IMR-90 (cell line): ENCODE results near the gene CST9L. TPM values are rescaled to one million over a fixed set of nuclear protein-coding genes. Genes with fewer than 3 reads are reported as not detected.
A peak's percentile ranks its signal among the peaks of the same experiment; 100 is the strongest.

Experiments used
- ATAC-seq: fragments of 200-7000 bp; cut with Tn5 transposase; 2 replicates; pipeline ENCODE4 v1.9.1; 2020; ENCODE audit warnings: low read depth, mild to moderate bottlenecking, moderate library complexity
- BruUV-seq: library from RNA; stranded (reverse); fragments of 400-500 nt; replicated peaks from 2 replicates; lab custom pipeline; 2021; lab: Mats Ljungman, UMichigan
- CTCF ChIA-PET: fragments of 300-600 bp; formaldehyde crosslinking; extraction: SDS; loops from one replicate; lab custom pipeline; 2021; ENCODE audit warnings: antibody characterized with exemption; lab: Yijun Ruan, JAX
- POLR2A ChIA-PET: fragments of 300-600 bp; sonication (Branson Sonifier 250); formaldehyde crosslinking; loops from one replicate; lab custom pipeline; 2022; ENCODE audit warnings: antibody characterized with exemption; ENCODE audit not compliant: unreplicated experiment; lab: Charles Lee
- DNase-seq: peaks from one replicate; pipeline ENCODE4 v3.0.0; 2013
- H2AFZ ChIP-seq: replicated peaks from 2 replicates; pipeline ENCODE3; 2013; ENCODE audit warnings: low read length, mild to moderate bottlenecking; ENCODE audit not compliant: poor library complexity
- H2AK5ac ChIP-seq: 2 replicates; pipeline ENCODE4 v1.6.1; 2013; ENCODE audit warnings: low read depth, low read length, inconsistent platforms
- H2AK9ac ChIP-seq: replicated peaks from 2 replicates; pipeline ENCODE3; 2013; ENCODE audit warnings: mild to moderate bottlenecking, low read depth, low read length, moderate library complexity; ENCODE audit not compliant: poor library complexity
- H2BK120ac ChIP-seq: 2 replicates; pipeline ENCODE4 v1.6.1; 2013; ENCODE audit warnings: low read depth, low read length, inconsistent platforms
- H2BK15ac ChIP-seq: 3 replicates; pipeline ENCODE4 v1.6.1; 2013; ENCODE audit warnings: low read depth, low read length, inconsistent platforms
- H2BK20ac ChIP-seq: 2 replicates; pipeline ENCODE4 v1.6.1; 2013; ENCODE audit warnings: low read depth, mild to moderate bottlenecking, inconsistent platforms, low read length, moderate library complexity
- H2BK5ac ChIP-seq: 2 replicates; pipeline ENCODE4 v1.6.1; 2013; ENCODE audit warnings: mild to moderate bottlenecking, low read depth, low read length, inconsistent platforms; ENCODE audit not compliant: poor library complexity, severe bottlenecking
- H3K14ac ChIP-seq: replicated peaks from 2 replicates; pipeline ENCODE4 v1.6.1; 2013; ENCODE audit warnings: low read depth, low read length, inconsistent platforms
- H3K18ac ChIP-seq: 2 replicates; pipeline ENCODE4 v1.6.1; 2013; ENCODE audit warnings: low read depth, low read length, control low read depth
- H3K23ac ChIP-seq: 2 replicates; pipeline ENCODE4 v1.6.1; 2013; ENCODE audit warnings: low read depth, low read length, inconsistent platforms
- H3K27ac ChIP-seq: 2 replicates; pipeline ENCODE4 v1.5.1; 2013; ENCODE audit warnings: mild to moderate bottlenecking, control low read depth, low read length; ENCODE audit not compliant: insufficient read depth
- H3K27me3 ChIP-seq: 2 replicates; pipeline ENCODE4 v1.6.1; 2013; ENCODE audit warnings: low read length; ENCODE audit not compliant: control insufficient read depth, insufficient read depth
- H3K36me3 ChIP-seq: 2 replicates; pipeline ENCODE4 v1.6.1; 2013; ENCODE audit warnings: low read length, mixed read lengths; ENCODE audit not compliant: control insufficient read depth, insufficient read depth
- H3K4ac ChIP-seq: 2 replicates; pipeline ENCODE4 v1.6.1; 2013; ENCODE audit warnings: low read depth, low read length, inconsistent platforms
- H3K4me1 ChIP-seq: 2 replicates; pipeline ENCODE4 v1.6.1; 2013; ENCODE audit warnings: low read length, mixed read lengths; ENCODE audit not compliant: control insufficient read depth, insufficient read depth
- H3K4me2 ChIP-seq: 2 replicates; pipeline ENCODE4 v1.6.1; 2013; ENCODE audit warnings: low read depth, mild to moderate bottlenecking, control low read depth, low read length, moderate library complexity
- H3K4me3 ChIP-seq: 2 replicates; pipeline ENCODE4 v1.5.1; 2013; ENCODE audit warnings: low read depth, mild to moderate bottlenecking, control low read depth, low read length, moderate library complexity; ENCODE audit not compliant: insufficient read depth
- H3K56ac ChIP-seq: 2 replicates; pipeline ENCODE4 v1.6.1; 2013; ENCODE audit warnings: low read length, inconsistent platforms; ENCODE audit not compliant: insufficient read depth; ENCODE audit errors: extremely low read depth
- H3K79me1 ChIP-seq, 2 experiments: 2 replicates each; pipeline ENCODE4 v1.6.1; 2013; ENCODE audit warnings: low read length in 2 of 2, inconsistent platforms in 1 of 2, low read depth in 1 of 2
- H3K9ac ChIP-seq: 2 replicates; pipeline ENCODE4 v1.6.1; 2013; ENCODE audit warnings: low read depth, low read length, control low read depth
- H3K9me1 ChIP-seq: 2 replicates; pipeline ENCODE4 v1.6.1; 2013; ENCODE audit warnings: low read length, inconsistent platforms; ENCODE audit not compliant: insufficient read depth
- H3K9me3 ChIP-seq: 2 replicates; pipeline ENCODE4 v1.6.1; 2013; ENCODE audit warnings: low read length; ENCODE audit not compliant: control insufficient read depth, insufficient read depth
- H4K20me1 ChIP-seq: 2 replicates; pipeline ENCODE4 v1.6.1; 2013; ENCODE audit warnings: low read length, inconsistent platforms; ENCODE audit not compliant: insufficient read depth
- H4K5ac ChIP-seq: 2 replicates; pipeline ENCODE4 v1.6.1; 2013; ENCODE audit warnings: mild to moderate bottlenecking, low read depth, low read length, control low read depth
- H4K8ac ChIP-seq, 2 experiments: 2 replicates each; pipeline ENCODE4 v1.6.1; 2013; ENCODE audit warnings: low read depth in 2 of 2, low read length in 2 of 2, control low read depth in 1 of 2, inconsistent platforms in 1 of 2
- H4K91ac ChIP-seq: 2 replicates; pipeline ENCODE4 v1.6.1; 2013; ENCODE audit warnings: low read depth, low read length, inconsistent platforms; ENCODE audit not compliant: insufficient read depth
- BHLHE40 ChIP-seq: fragments of 150-350 bp; IDR thresholded peaks from 2 replicates; pipeline ENCODE4 v1.6.1; 2016; ENCODE audit warnings: mild to moderate bottlenecking, low read depth, low read length
- FOS ChIP-seq: fragments of 150-350 bp; IDR thresholded peaks from 2 replicates; pipeline ENCODE4 v1.6.1; 2016; ENCODE audit warnings: low read depth, low read length
- MAZ ChIP-seq: IDR thresholded peaks from 2 replicates; pipeline ENCODE4 v1.6.1; 2012; ENCODE audit warnings: low read depth, mild to moderate bottlenecking, low read length, improper control_type of control experiment, moderate library complexity, borderline replicate concordance
- POLR2A ChIP-seq: IDR thresholded peaks from 2 replicates; pipeline ENCODE4 v1.6.1; 2012; ENCODE audit warnings: mild to moderate bottlenecking, low read depth, low read length
- RAD21 ChIP-seq: IDR thresholded peaks from 2 replicates; pipeline ENCODE4 v1.6.1; 2012; ENCODE audit warnings: low read length, improper control_type of control experiment
- USF2 ChIP-seq: fragments of 150-350 bp; IDR thresholded peaks from 2 replicates; pipeline ENCODE4 v1.6.1; 2017; ENCODE audit warnings: mild to moderate bottlenecking, antibody characterized with exemption, low read length, low read depth
- dilution Hi-C: fragments of 300-500 bp; cut with HindIII; formaldehyde crosslinking; loops from one replicate; pipeline ENCODE4 v1.14.3; 2018; ENCODE audit warnings: low sequenced_read_pairs; ENCODE audit not compliant: unreplicated experiment
- in situ Hi-C: fragments of 300-500 bp; cut with MboI; formaldehyde crosslinking; loops from 3 replicates; pipeline ENCODE4 v1.14.3; 2019; ENCODE audit warnings: low sequenced_read_pairs, inconsistent platforms, mixed read lengths
- intact Hi-C: fragments of 100-400 bp; cut with micrococcal nuclease; formaldehyde crosslinking; loops from 2 replicates; pipeline ENCODE4 v1.10.0; 2022
- polyA plus RNA-seq, 3 experiments: library from polyadenylated mRNA; depleted of rRNA; stranded (reverse); fragments of >200 nt; gene quantifications; 2 replicates each; pipeline ENCODE4 v1.2.3, GENCODE V29; 2012; ENCODE audit warnings: low replicate concordance in 1 of 3
- total RNA-seq: library from RNA; depleted of rRNA; stranded (reverse); fragments of >200 nt; gene quantifications from 2 replicates; pipeline ENCODE4 v1.2.3, GENCODE V29; 2012

Gene CST9L
- total and polyA plus RNA-seq, 2 of the 4 experiments (the other 2 are of a cell fraction): not detected

GRCh38 chr20:23614163-23614562 lies 45.9 kb upstream of the CST9L start (continued):
- no peak for TF ChIP-seq RAD21
- TF ChIP-seq FOS: no peak
- no peak for TF ChIP-seq MAZ
- TF ChIP-seq POLR2A: no peak
- TF ChIP-seq USF2: no peak

GRCh38 chr20:23613676-23614075 lies 45.4 kb upstream of the CST9L start:
- Histone ChIP-seq H2AFZ (no peak overlapping the region), H2BK120ac (no peak overlapping the region), H4K5ac (no peak overlapping the region), H2AK9ac (no peak overlapping the region), H2AK5ac (no peak overlapping the region), H3K36me3 (no peaks in the 10 kb centered on the region), H3K4ac (no peak overlapping the region), H3K56ac (no peak overlapping the region), H3K9me1 (no peaks in the 10 kb centered on the region; the same call in 1 of the 2 replicates), H3K27me3 (peaks cover 13% of the 10 kb centered on the region), H2BK20ac (no peak overlapping the region), H3K23ac (no peak overlapping the region), H3K9me3 (no peaks in the 10 kb centered on the region), H3K4me2 (no peak overlapping the region), H3K18ac (no peak overlapping the region), H4K8ac (no peak overlapping the region), H4K20me1 (no peaks in the 10 kb centered on the region), H3K79me1 (no peaks in the 10 kb centered on the region), H3K4me3 (no peak overlapping the region), H3K9ac (no peak overlapping the region), H3K14ac (no peak overlapping the region), H3K27ac (no peak overlapping the region), H4K91ac (no peak overlapping the region), H3K4me1 (no peaks in the 10 kb centered on the region), H2BK15ac (no peak overlapping the region), H2BK5ac (no peak overlapping the region)
- no peak for TF ChIP-seq BHLHE40
- DNase-seq (no peak), ATAC-seq (0 out of 2 replicates have a peak, but pooled peaks have one; percentile 17)
- CTCF ChIA-PET: no interaction called here
- in situ Hi-C loops: no loop called here
- intact Hi-C loops: no loop called here
- POLR2A ChIA-PET: no interaction called here
- dilution Hi-C loops: no loop called here
- BruUV-seq: no TSS peak
